DMS153 treated with DMSO at 0.1 percent for 48 hours (cell line): Measurements from ENCODE around the gene DAAM2.

ENCODE experiments used
- DNase-seq: peaks from one replicate; lab custom pipeline; 2025; ENCODE audit not compliant: unreplicated experiment; lab: John Stamatoyannopoulos, UW

DAAM2 gene

DNA sequence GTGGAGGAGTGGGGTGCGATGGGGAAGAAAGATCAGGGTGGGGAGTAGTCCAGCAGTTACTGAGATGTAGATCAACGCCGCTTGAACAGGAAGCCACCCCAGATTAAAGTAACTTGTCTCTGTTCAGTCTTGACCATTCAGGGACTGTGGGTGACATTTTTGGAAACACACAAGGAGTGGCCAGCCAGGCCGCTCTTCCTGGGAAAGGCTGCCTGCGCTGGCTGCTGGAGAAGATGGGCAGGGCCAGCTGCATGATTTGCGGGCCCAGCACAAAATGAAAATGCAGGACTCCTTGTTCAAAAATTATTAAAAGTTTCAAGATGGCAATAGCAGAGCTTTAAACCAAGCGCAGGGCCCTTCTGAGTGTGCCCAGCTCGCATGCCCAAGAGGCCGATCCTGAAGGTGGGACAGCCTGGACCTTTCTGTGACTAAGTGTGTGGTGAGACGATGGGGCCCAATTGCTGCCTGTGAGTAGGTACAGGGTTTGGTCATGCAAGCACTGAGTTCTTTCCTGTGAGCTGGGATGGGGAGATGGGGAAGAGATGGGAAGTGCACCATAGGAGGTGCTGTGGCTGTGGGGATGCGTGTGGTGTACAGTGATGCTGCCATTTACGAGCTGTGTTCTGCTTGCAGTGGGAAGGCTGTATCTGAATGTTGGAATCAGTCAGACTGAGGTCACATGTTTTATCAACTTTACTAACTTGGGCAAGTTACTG is 51.3 kb downstream of the DAAM2 start:
- DNase-seq = no peak

DNA sequence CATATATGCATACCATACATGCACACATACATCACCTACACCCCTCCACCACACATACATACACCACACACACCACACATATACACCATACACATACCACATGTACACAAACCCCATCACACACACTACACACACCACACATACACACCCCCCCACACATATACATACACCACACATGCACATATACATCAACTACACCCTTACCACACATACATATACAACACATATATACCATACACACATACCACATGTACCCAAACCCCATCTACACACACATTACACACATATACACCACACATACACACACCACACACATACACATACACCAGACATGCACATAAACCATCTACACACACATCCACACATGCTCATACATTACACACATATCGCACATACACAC is 52.7 kb downstream of the DAAM2 start:
- no peak for DNase-seq

DNA sequence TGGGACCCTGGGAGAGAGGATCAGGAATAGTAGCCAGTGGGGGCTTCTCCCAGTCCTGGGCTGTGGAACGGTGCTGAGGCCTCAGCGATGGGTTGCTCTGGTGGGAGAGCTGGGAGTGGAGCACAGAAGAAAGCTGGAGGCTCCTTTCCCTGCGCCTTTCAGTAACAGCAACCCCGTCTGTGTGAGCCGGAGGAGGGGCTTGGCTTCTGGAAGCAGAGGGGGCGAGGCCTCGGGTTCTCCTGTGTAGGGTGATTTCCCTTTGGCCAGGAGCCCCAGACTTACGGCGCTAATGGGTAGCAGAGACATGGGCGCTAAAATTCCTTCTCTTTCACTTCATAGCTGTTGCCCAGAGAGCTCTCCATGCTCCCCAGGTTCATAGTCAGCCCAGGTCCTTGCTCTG is 55.0 kb downstream of the DAAM2 start:
- DNase-seq = no peak

DNA sequence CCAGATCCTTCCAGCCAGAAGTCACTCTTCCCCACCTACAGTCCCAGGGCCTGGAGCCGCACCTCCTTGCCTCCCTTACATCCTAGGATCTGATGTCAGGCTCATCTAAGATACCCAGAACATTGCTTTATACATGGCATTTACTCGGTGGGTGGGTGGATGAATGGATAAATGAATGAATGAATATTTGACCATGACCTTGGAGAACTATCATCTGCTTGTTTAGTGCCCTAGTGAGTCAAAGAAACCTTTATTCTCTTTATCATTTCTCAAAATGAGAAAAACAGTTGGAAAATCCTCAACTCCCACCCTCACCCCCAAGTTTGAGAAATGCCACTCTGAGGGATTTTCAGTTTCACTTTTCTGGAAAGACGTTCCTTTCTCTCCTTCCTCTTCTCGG is 56.0 kb downstream of the DAAM2 start:
- no peak for DNase-seq

DNA sequence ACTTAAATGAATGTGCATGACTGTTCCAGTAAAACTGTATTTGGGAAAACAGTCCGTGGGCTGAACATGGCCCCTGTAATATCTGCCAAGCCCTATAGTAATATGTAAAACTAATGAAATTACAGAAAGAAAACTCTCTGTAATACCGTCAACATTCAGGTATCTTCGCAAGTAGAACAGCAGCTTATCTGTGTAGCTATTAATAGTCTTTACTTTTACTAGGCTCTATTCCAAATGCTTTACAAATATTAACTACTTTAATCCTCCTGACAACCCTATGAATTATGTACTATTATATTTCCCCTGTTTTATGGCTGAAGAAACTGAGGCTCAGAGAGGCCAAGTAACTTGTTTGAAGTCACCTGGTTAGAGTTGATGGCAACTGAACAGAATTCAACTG is 57.1 kb downstream of the DAAM2 start:
- DNase-seq = no peak

DNA sequence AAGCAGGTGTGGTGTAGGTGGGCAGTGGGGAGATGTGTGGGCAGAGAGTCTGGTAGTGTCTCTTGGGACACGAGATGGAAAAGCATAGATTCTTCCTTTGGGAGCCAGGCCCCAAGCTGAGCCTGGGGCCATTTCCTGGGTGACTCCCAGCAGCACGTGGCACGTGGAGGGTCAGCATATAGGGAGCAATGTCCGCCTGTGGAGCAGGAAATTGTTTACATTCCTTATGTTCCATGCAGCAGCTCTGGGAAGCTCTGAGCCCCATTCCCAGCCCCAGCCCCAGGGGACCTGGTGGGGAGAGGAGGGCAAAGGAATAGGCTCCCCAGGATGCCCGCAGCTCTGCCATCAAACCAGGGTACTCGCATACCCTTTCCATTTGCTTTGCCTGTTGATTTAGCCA is 57.6 kb downstream of the DAAM2 start:
- no peak for DNase-seq

DNA sequence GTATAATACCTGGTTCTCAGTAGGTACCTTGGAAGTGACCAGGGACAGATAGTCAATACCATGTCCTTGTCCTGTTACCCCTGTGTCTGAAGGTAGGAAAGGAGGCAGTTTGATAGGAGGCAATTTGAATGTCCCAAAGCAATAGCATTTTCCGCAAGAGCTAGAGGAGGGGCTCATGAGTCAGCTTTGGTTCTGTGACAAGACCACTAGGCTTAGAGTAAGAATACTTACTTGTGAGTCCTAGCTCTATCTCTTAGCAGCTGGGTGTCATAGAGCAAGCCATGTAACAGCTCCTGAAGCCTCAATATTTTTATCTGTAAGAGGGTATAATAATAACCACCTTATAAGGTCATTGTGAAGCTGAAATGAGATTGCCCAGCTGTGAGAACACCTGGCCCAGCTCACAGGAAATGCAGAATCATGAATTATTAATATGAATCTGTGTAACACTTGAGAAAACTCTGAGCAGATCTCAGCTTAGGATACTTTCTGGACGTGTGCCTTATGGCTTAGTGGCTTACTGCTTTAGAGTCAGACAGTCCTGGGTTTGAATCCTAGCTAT is 58.6 kb downstream of the DAAM2 start:
- DNase-seq = no peak

DNA sequence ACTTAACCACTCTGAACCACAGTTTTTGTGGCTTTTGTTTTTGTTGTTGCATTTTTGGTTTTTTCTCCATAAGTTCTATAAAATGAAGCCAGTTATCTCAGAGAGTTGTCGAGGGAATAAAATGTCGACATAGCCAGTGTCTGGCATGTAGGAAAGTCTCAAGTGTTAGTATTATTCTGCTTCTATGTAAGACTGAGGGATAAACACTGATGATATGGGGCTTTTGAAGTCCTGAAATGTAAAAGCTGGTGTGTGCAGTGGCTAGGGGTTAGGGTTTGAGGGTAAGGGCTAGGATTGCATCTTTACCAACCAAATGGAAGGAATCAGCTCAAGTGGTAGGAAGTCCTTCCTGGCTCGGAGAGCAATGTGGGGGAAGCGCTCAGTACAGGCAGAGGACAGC is 59.2 kb downstream of the DAAM2 start:
- DNase-seq = no peak

DNA sequence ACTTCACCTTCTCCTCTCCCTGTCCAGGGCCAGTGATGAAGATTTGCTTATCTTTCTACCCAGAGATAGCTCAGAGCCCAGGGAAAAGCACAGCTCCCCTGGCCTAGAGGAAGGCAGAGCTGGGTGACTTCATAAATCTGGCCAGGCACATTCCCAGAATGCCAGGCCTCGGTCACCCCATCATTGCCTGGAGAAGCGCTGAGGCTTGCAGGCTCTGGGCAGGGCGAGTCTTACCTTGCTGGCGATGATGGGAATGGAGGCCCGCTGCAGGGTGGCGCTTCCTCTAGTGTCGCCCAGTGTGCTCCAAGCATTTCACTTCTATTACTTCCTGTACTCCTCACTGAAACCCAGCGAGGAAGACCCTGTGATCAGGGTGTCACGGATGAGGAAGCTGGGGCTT is 60.1 kb downstream of the DAAM2 start:
- DNase-seq = no peak

DNA sequence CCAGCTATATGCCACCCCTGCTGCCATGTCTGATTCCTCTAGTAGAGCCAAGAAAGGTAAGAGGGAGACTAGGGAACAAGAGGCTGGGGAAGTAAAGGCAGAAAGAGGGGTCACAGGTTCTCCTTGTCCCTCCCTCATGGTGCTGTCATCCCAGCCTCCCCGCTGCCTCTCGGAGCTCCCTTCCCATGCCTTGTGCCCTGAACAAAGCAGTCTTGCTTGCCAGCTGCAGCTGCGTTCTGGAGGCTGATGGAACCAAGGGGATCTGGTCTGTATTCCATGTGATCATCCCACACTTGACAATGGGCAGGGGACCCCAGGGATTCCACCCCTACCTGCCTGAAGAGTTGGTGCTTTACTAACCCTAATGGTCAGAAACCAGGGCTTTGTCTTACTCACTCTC is 61.4 kb downstream of the DAAM2 start:
- DNase-seq = no peak

DNA sequence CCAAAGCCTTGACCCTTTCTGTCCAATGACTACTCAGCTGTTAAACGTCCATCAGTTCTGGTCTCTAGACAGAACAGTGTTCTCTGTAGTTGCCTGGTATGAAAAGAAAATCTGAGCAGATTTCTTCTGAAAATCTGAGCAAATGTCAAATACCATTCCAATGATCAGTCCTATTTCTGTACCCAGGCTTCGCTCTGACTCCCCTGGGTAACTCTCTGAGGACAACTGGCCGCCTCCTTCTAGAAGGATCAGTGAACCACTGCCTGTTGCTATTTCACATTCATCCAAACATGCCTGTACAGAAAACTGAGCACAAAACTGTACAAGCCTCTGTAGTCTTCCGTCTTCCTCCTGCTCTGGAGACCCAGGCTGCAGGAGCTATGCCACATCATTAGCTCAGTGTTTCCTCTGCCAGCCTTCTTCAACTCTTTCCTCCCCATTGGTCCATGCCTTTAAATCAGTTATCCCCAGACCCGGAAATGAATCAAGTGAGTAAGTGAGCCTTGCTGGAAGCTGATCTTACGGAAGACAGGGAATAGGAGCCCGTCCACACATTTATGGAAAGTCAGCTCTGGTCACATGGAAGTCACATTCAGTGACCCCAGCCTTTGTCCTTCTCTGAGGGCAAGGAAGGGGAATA is 63.3 kb downstream of the DAAM2 start:
- DNase-seq = no peak

DNA sequence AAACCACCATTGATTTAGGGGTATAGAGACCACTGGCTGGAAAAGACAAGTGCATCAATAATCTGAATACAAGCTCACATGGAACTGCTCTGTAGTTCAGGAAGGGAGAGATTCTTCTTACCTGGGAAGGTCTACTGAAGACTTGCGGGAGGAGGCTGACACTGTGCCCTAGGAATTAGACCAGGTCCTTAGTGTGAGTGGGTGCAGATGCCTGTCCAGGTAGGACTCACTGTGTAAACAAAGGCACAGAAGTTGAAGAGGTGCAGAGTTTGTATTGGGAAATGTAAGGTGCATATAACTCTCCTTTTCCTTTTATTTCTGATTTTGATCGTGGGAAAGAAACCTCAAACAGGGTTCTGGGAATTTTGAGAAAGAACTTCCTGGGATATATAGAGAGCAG is 66.8 kb downstream of the DAAM2 start:
- no peak for DNase-seq

DNA sequence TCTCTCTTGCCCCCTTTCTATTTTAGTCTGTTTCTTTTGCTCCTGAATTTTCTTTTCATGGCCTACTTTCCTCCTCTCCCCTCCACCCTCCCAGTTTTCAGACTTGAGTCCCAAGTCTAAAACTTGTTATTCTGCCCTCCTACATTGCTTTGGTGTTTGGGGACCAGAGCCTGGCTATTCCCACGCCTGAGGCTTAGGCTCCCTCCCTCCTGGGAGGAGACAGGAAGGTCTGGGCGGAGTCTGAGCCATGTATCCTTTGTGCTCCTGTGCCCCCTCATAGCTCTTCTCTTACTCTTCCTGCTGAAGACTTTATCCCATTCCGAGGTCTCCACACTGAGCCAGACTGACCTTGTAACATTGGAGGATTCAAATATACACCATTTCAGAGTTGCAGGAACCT is 69.5 kb downstream of the DAAM2 start:
- no peak for DNase-seq

DNA sequence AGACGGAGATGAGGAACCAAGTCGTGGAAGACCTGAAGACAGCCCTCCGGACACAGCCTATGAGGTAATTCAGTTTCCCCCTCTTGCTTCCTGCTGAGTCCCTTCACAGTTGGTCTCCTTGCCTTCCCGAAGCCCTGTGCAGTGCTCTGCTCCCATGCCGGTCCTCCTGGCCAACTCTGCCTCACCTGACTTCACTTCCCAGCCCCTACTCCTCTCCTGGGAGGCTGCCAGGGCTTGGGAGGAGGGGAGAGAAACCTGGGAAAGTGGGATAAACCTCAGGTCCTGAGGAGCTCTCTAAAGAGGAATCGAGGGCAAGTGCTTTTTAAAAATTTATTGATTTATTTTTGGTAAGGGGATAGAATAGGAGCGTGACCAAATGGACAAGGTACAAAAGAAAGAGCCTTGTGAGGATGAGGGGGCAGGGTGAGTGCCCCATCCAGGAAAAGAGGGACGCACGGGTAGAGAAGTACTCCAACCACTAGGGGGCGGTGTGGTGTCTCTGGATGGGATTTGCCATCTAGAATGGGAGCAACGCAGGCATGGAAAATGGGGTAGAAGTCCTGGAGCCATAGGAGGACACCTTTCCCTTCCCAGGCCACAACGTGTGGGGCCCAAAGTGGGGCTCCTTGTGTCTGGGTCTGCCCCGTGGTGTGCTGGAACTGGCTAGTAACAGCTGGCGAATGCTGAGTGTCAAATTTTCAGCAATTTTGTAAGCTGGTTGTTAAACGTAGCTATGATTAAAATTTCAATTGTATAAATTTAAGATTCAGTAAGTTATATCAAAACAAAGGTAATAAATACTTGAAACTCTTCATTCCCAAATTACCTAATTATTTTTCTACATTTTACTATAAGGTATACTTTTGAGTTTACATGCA is 73.1 kb downstream of the DAAM2 start:
- DNase-seq = no peak

DNA sequence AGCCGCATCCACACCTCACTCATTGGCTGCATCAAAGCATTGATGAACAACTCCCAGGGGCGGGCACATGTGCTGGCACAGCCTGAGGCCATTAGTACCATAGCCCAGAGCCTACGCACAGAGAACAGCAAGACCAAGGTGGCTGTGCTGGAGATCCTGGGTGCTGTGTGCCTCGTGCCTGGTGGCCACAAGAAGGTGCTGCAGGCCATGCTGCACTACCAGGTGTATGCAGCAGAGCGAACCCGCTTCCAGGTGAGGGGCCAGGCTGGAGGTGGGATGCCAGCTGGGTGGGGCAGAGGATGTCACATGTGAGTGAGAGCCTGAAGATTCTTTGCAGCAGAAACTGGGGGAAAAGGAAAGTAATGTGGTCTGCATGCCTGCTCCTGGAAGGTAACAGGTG is 75.4 kb downstream of the DAAM2 start:
- no peak for DNase-seq

DNA sequence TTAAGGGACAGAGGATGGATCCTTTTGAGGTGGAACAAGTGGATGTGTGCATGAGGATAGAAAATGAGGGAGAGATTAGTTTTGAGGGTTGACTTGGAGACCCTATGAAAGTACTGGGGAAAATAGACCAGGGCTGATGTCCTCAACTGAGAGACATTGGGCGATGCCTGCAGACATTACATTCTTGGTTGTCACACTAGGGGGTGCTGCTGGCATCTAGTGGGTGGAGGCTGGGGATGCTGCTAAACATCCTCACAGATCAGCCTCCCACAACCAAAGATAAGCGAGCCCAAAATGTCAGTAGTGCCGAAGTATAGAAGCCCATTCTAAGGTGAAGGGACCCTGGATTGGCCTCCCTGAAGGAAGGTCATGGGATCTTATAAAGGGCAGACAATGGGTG is 78.8 kb downstream of the DAAM2 start:
- no peak for DNase-seq

DNA sequence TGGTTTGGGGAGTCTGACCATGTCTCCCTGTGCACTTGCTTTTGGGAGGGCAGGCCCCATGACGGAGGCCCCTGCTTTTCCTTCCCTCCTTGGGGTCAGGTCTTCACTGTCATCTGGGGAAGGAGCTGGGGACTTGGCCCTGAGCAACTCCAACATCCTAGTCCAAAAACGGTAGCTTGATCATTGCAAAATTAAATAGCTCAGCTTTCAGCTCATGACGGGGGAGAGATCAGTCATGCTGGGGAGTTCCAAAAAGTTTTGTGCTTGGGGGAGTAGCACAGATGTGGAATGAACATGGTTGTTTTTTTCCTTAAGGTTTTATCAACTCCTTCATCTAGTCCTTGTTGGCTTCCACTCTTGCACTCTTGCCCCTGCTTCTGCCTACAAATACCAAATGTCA is 81.3 kb downstream of the DAAM2 start:
- DNase-seq = no peak

DNA sequence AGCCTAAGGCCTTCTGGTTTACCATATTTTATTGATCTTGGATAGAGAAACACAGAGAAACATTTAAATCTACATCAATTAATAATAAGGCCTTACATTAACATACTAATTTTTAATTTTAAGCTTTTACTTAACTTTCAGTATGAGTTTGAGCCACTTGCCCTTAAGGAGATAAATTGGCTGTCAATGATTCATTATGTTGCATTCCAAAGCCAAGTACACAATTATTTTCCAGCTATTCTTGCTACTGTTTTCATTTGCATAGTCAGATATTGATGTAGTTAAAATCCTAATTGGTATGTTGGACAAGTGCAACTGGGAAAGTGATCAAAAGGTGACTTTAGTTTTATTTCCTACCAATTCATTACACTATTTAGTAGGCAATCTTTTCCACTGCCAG is 83.9 kb downstream of the DAAM2 start:
- DNase-seq = no peak

DNA sequence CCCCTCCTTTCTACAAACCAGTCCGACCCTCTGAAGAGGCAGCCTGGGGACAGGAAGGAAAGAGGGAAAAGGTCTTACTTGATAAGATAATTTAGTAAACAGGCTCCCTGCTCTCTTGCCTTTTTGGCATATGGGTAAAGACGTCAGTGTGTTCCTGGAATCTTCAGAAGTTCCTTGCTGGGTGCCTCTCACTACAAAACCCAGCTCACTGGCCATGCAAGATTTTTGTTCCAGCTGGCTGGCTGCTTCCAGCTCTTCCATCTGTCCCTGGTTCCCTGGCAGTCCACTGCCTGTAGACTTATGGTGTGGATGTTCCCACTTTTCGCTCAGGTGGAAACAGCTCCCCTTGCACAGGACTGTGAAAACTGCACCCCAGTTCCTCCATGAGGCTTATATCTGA is 84.7 kb downstream of the DAAM2 start:
- DNase-seq = no peak

DNA sequence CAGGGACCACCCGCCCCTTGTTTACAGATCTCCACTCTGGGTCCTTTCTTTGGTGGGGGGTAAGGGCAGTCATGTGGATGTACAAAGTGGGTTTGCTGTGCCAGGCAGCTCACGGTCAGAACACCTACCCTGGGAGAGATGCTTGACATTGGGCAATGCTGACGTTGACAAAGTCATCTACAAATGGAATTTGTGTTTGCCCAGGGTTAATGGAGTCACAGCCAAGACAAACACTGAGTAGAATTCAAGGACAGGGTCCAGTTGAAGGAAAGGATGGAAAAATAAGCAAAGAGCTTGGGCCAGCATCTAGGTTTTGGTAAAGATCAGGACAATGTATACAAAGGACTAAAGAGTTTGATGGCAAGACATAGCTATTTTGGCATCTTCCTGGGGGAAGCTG is 87.4 kb downstream of the DAAM2 start:
- no peak for DNase-seq

DNA sequence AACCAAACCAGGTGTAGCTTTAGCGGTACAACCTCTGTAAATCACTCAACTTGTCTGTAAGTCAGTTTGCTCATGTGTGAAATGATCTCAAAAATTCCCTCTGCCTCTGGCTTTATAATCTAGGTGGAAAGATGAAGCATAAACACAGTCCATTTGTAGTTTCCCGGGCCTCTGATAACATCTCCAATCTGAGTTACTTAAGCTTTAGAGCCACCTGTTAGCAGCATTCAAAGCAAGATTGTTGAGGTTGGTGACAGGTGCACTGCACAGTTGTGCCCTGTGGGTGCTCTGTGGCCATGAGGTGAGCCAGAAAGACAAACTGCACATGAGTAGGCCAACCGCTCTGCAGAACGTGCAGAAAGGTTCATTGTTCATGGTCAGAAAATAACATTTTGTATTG is 88.4 kb downstream of the DAAM2 start:
- DNase-seq = no peak
